HepG2 (cell line): Measurements from ENCODE around the gene SINHCAF. TPM values are rescaled to one million over a fixed set of nuclear protein-coding genes. Genes with fewer than 3 reads are reported as not detected.

Experiments
- ATAC-seq: fragments of 200-7000 bp; cut with Tn5 transposase; 3 replicates; pipeline ENCODE4 v1.9.1; 2020; ENCODE audit warnings: mild to moderate bottlenecking, moderate library complexity
- BruUV-seq: library from RNA; stranded (reverse); fragments of 400-500 nt; replicated peaks from 2 replicates; lab custom pipeline; 2021; lab: Mats Ljungman, UMichigan
- CTCF ChIA-PET: fragments of 300-600 bp; formaldehyde crosslinking; extraction: SDS; loops from one replicate; lab custom pipeline; 2021; ENCODE audit warnings: low total read pairs, inconsistent platforms, low intra/inter-chr PET ratio; lab: Yijun Ruan, JAX
- POLR2A ChIA-PET: fragments of 350-600 bp; sonication (Branson Sonifier 250); formaldehyde crosslinking; loops from one replicate; lab custom pipeline; 2020; ENCODE audit warnings: antibody characterized with exemption, inconsistent platforms; lab: Yijun Ruan, JAX
- DNase-seq: peaks from one replicate; pipeline ENCODE4 v3.0.0-alpha.2; 2015; ENCODE audit warnings: low spot score
- FAIRE-seq: peaks from 3 replicates; lab custom pipeline; 2011; peaks lifted over from hg19 to GRCh38; lab: Jason Lieb, UNC
- H2AFZ ChIP-seq: one replicate; pipeline ENCODE4 v1.6.1; 2011; ENCODE audit warnings: low read length, inconsistent platforms
- H3K27ac ChIP-seq: fragments of 300-600 bp; 3 replicates; pipeline ENCODE4 v1.8.0; 2011; ENCODE audit warnings: mixed run types, mild to moderate bottlenecking, mixed read lengths, low read length, inconsistent platforms; ENCODE audit not compliant: insufficient read depth; ENCODE audit errors: extremely low read length
- H3K27me3 ChIP-seq, 2 experiments: fragments of 200-600 bp in 1 of 2; 2 replicates in 1 of 2; 3 replicates in 1 of 2; pipeline versions ENCODE4 v1.6.0 to v1.8.0; 2011; ENCODE audit warnings: low read length in 2 of 2, mild to moderate bottlenecking in 2 of 2, moderate library complexity in 2 of 2, inconsistent platforms in 1 of 2; ENCODE audit not compliant: insufficient read depth in 2 of 2, control insufficient read depth in 1 of 2
- H3K36me3 ChIP-seq, 2 experiments: fragments of 200-600 bp in 1 of 2; replicated peaks in 1 of 2; 2 replicates in 1 of 2; 3 replicates in 1 of 2; pipeline versions ENCODE4 v1.5.1 to v1.8.0; 2011; ENCODE audit warnings: low read length in 2 of 2, inconsistent platforms in 1 of 2; ENCODE audit not compliant: insufficient read depth in 2 of 2, control insufficient read depth in 1 of 2
- H3K4me1 ChIP-seq: 2 replicates; pipeline ENCODE4 v1.5.1; 2012; ENCODE audit warnings: low read length, inconsistent platforms; ENCODE audit not compliant: insufficient read depth
- H3K4me2 ChIP-seq: 2 replicates; pipeline ENCODE4 v1.6.0; 2011; ENCODE audit warnings: low read depth, low read length, inconsistent platforms
- H3K4me3 ChIP-seq, 3 experiments: fragments of 200-600 bp in 1 of 3; sonication (generic), shearing (Covaris generic) in 1 of 3; replicated peaks in 1 of 3; 2 replicates each; pipeline ENCODE4 v1.5.1; 2011 to 2016; ENCODE audit warnings: low read length in 3 of 3, inconsistent platforms in 2 of 3, low read depth in 2 of 3, mild to moderate bottlenecking in 2 of 3, control low read depth in 1 of 3, mixed read lengths in 1 of 3; ENCODE audit not compliant: insufficient read depth in 1 of 3
- H3K79me2 ChIP-seq: one replicate; pipeline ENCODE4 v1.6.1; 2011; ENCODE audit warnings: low read length, inconsistent platforms; ENCODE audit not compliant: insufficient read depth
- H3K9ac ChIP-seq: 2 replicates; pipeline ENCODE4 v1.6.0; 2011; ENCODE audit warnings: mild to moderate bottlenecking, low read depth, low read length, inconsistent platforms; ENCODE audit not compliant: insufficient read depth
- H3K9me3 ChIP-seq: 2 replicates; pipeline ENCODE4 v1.5.1; 2012; ENCODE audit warnings: mild to moderate bottlenecking, low read length
- H4K20me1 ChIP-seq: 2 replicates; pipeline ENCODE4 v1.6.0; 2011; ENCODE audit warnings: inconsistent platforms, mild to moderate bottlenecking, low read length, moderate library complexity; ENCODE audit not compliant: insufficient read depth
- CBX2 ChIP-seq, 2 experiments: fragments of 200-600 bp in 1 of 2; sonication (generic); formaldehyde crosslinking in 1 of 2; IDR thresholded peaks; 2 replicates each; pipeline versions ENCODE4 v1.7.0 to v1.8.1; 2018 to 2022; ENCODE audit warnings: low read depth in 2 of 2, low read length in 1 of 2, mild to moderate bottlenecking in 1 of 2, missing genetic modification reagents in 1 of 2
- CC2D1A ChIP-seq: sonication (generic); formaldehyde crosslinking; IDR thresholded peaks from 2 replicates; pipeline ENCODE4 v1.8.1; 2023; ENCODE audit warnings: mild to moderate bottlenecking, missing genetic modification reagents
- CHCHD3 ChIP-seq: sonication (generic); formaldehyde crosslinking; IDR thresholded peaks from 2 replicates; pipeline ENCODE4 v1.8.0; 2022; ENCODE audit warnings: mild to moderate bottlenecking, missing genetic modification reagents, moderate library complexity
- HHEX ChIP-seq: IDR thresholded peaks from 2 replicates; pipeline ENCODE4 v1.6.1; 2016; ENCODE audit warnings: control low read depth
- HNRNPK ChIP-seq: fragments of 200-400 bp; formaldehyde crosslinking; IDR thresholded peaks from 2 replicates; pipeline ENCODE4 v1.6.1; 2018; ENCODE audit warnings: low read length, low read depth, moderate library complexity, mild to moderate bottlenecking; ENCODE audit not compliant: poor library complexity, severe bottlenecking
- KDM4B ChIP-seq: sonication (generic); formaldehyde crosslinking; IDR thresholded peaks from 2 replicates; pipeline ENCODE4 v1.4.0; 2020; ENCODE audit warnings: missing genetic modification reagents
- MED1 ChIP-seq: sonication (generic); formaldehyde crosslinking; IDR thresholded peaks from 2 replicates; pipeline ENCODE4 v1.4.0; 2020; ENCODE audit warnings: missing genetic modification reagents
- MLLT10 ChIP-seq: sonication (generic); formaldehyde crosslinking; IDR thresholded peaks from 2 replicates; pipeline ENCODE4 v1.4.0; 2020; ENCODE audit warnings: missing genetic modification reagents
- MTA3 ChIP-seq: sonication (generic); formaldehyde crosslinking; IDR thresholded peaks from 2 replicates; pipeline ENCODE4 v1.4.0; 2020; ENCODE audit warnings: missing genetic modification reagents
- NR3C1 ChIP-seq: sonication (generic); formaldehyde crosslinking; IDR thresholded peaks from 2 replicates; pipeline ENCODE4 v1.4.0; 2020; ENCODE audit warnings: missing genetic modification reagents
- RBAK ChIP-seq: sonication (generic); formaldehyde crosslinking; IDR thresholded peaks from 2 replicates; pipeline ENCODE4 v1.5.1; 2020; ENCODE audit warnings: mild to moderate bottlenecking, missing genetic modification reagents
- RELA ChIP-seq: sonication (generic); formaldehyde crosslinking; IDR thresholded peaks from 2 replicates; pipeline ENCODE4 v1.4.0; 2020; ENCODE audit warnings: missing genetic modification reagents
- SP2 ChIP-seq: sonication (generic); formaldehyde crosslinking; IDR thresholded peaks from 2 replicates; pipeline ENCODE4 v1.5.1; 2020; ENCODE audit warnings: mild to moderate bottlenecking, missing genetic modification reagents
- TFDP1 ChIP-seq: IDR thresholded peaks from 2 replicates; pipeline ENCODE4 v1.6.1; 2016; ENCODE audit warnings: missing compliant biosample characterization, missing genetic modification reagents, borderline replicate concordance
- ZNF367 ChIP-seq: sonication (generic); formaldehyde crosslinking; IDR thresholded peaks from 2 replicates; pipeline ENCODE4 v1.4.0; 2020; ENCODE audit warnings: missing genetic modification reagents, borderline replicate concordance
- ZNF556 ChIP-seq: sonication (generic); formaldehyde crosslinking; IDR thresholded peaks from 2 replicates; pipeline ENCODE4 v1.4.0; 2020; ENCODE audit warnings: mild to moderate bottlenecking, missing genetic modification reagents, borderline replicate concordance
- ZNF557 ChIP-seq: sonication (generic); formaldehyde crosslinking; IDR thresholded peaks from 2 replicates; pipeline ENCODE4 v1.4.0; 2020; ENCODE audit warnings: missing genetic modification reagents
- WGBS: methylation state at CpG from one replicate; pipeline ENCODE4 v1.1.6; 2017; ENCODE audit warnings: low lambda C conversion rate; 5-methylcytosine and 5-hydroxymethylcytosine counted together
- in situ Hi-C: cut with HindIII; loops from 2 replicates; pipeline ENCODE4 v1.10.0; 2017; ENCODE audit warnings: low pct_unique_long_range_greater_than_20kb; ENCODE audit not compliant: extremely low pct_ligation_motif_present
- intact Hi-C: fragments of 100-400 bp; cut with micrococcal nuclease; formaldehyde crosslinking; loops from one replicate; pipeline ENCODE4 v1.10.0; 2022; ENCODE audit not compliant: unreplicated experiment
- polyA plus RNA-seq, 8 experiments: library from polyadenylated mRNA; depleted of rRNA in 3 of 8; stranded (reverse) in 7 of 8; unstranded in 1 of 8; fragments of >200 nt; fragmentation: Illumina TruSeq in 4 of 8; extraction: Trizol in 4 of 8; gene quantifications; 2 replicates each; pipeline versions ENCODE4 v1.2.1 to v1.2.3, GENCODE V29; 2011 to 2016; ENCODE audit warnings: low read depth in 4 of 8, missing spikeins in 1 of 8, mixed read lengths in 1 of 8; ENCODE audit not compliant: insufficient read depth in 1 of 8
- total RNA-seq, 5 experiments: library from RNA; depleted of rRNA; stranded (reverse); fragments of >200 nt; fragmentation: Illumina TruSeq; extraction: Trizol; gene quantifications; 2 replicates each; pipeline ENCODE4 v1.2.3, GENCODE V29; 2016; ENCODE audit warnings: low read depth in 1 of 5

SINHCAF gene
- total and polyA plus RNA-seq, 2 of the 13 experiments (the other 11 are each of a cell fraction or from before 2014, with no cell fraction given), result 54.6 to 97.8 TPM

GRCh38 chr12:31326736-31327659, 1.0 kb upstream of the SINHCAF start:
- H3K36me3 ChIP-seq, result no peaks in the 10 kb centered on the region
- in situ Hi-C loops (no loop called here), intact Hi-C loops (loop anchor here (1.0 to 5.0 kb wide), 4 partner anchors 28 to 400 kb away; partner anchors contain the start of gene AMN1)
- H3K9ac ChIP-seq, result peak overlapping the region; percentile 71; the same call in 1 of the 2 replicates
- H3K27ac ChIP-seq, result no peak overlapping the region
- POLR2A ChIA-PET, result interaction anchor here (0.7 to 1.7 kb wide), 13 partner anchors 11 to 1570 kb away, joined by 3 to 14 read pairs (median 4); partner anchors contain the start of genes DENND5B and PKP2
- CTCF ChIA-PET, result no interaction called here
- TF ChIP-seq CBX2 (IDR thresholded peaks at IDR 0.05; ENCODE audit: low read depth, low read length), result peak; percentile 47; the same call in 1 of the 2 replicates
- TF ChIP-seq CBX2 (CRISPR knock-in tag; IDR thresholded peaks at IDR 0.05; ENCODE audit: low read depth), result no peak
- no peak for TF ChIP-seq RBAK (CRISPR knock-in tag)
- TF ChIP-seq ZNF367 (CRISPR knock-in tag), result no peak
- TF ChIP-seq HNRNPK, result peak; percentile 2
- TF ChIP-seq ZNF557 (CRISPR knock-in tag), result no peak
- H3K4me2 ChIP-seq, result peak overlapping the region; percentile 94
- DNase-seq, result no peak
- H3K27me3 ChIP-seq, result no peaks in the 10 kb centered on the region; a peak in 2 of 5 replicates
- peaks cover 16% of the 10 kb centered on the region for H4K20me1 ChIP-seq
- no peak for FAIRE-seq
- H3K9me3 ChIP-seq, result no peaks in the 10 kb centered on the region
- H3K79me2 ChIP-seq, result peaks cover 38% of the 10 kb centered on the region
- no TSS peak for BruUV-seq
- peak overlapping the region; percentile 54 to 69 (median 57); a peak in 4 of 6 replicates for H3K4me3 ChIP-seq
- WGBS, result 39% methylated on average over 20 of the region's 20 CpGs
- ATAC-seq, result no peak
- H3K4me1 ChIP-seq, result peaks cover 21% of the 10 kb centered on the region
- no peak overlapping the region for H2AFZ ChIP-seq

- in situ Hi-C loops, result no loop called here
- Histone ChIP-seq H3K27ac (peak overlapping the region; percentile 86), H3K36me3 (no peaks in the 10 kb centered on the region; a peak in 1 of 5 replicates), H3K4me1 (peaks cover 36% of the 10 kb centered on the region), H3K9ac (peak overlapping the region; percentile 93), H3K9me3 (no peaks in the 10 kb centered on the region), H3K27me3 (no peaks in the 10 kb centered on the region; a peak in 2 of 5 replicates), H3K79me2 (peaks cover 53% of the 10 kb centered on the region), H2AFZ (no peak overlapping the region), H3K4me2 (peak overlapping the region; percentile 91), H4K20me1 (peaks cover 31% of the 10 kb centered on the region), H3K4me3 (peak overlapping the region; percentile 73 to 88 (median 80))
- BruUV-seq, result TSS peak; percentile 71
- no peak for DNase-seq
- no peak; the same call in 2 of the 3 replicates for ATAC-seq
- intact Hi-C loops, result loop anchor here (5.0 kb wide), 1 partner anchor 402 kb away; the partner anchor contains the start of gene AMN1
- CTCF ChIA-PET, result no interaction called here
- FAIRE-seq, result no peak
- POLR2A ChIA-PET, result interaction anchor here (0.6 to 1.7 kb wide), 10 partner anchors 12 to 248 kb away, joined by 3 to 14 read pairs (median 6); no protein-coding TSS in a partner anchor
- 2% methylated on average over 20 of the region's 36 CpGs for WGBS
- TF ChIP-seq SP2 (CRISPR knock-in tag) (peak; percentile 41; the same call in 1 of the 2 replicates), ZNF556 (no peak), MED1 (no peak), TFDP1 (CRISPR knock-in tag) (no peak), KDM4B (CRISPR knock-in tag) (no peak), NR3C1 (no peak), CC2D1A (CRISPR knock-in tag) (no peak), RELA (no peak), MLLT10 (no peak), CHCHD3 (CRISPR knock-in tag) (no peak), HHEX (CRISPR knock-in tag) (no peak), MTA3 (CRISPR knock-in tag) (no peak)
Measured at GRCh38 chr12:31325524-31325875, 450 bp downstream of the SINHCAF start.
